Measurements from ENCODE around the gene C19orf85.

DNA sequence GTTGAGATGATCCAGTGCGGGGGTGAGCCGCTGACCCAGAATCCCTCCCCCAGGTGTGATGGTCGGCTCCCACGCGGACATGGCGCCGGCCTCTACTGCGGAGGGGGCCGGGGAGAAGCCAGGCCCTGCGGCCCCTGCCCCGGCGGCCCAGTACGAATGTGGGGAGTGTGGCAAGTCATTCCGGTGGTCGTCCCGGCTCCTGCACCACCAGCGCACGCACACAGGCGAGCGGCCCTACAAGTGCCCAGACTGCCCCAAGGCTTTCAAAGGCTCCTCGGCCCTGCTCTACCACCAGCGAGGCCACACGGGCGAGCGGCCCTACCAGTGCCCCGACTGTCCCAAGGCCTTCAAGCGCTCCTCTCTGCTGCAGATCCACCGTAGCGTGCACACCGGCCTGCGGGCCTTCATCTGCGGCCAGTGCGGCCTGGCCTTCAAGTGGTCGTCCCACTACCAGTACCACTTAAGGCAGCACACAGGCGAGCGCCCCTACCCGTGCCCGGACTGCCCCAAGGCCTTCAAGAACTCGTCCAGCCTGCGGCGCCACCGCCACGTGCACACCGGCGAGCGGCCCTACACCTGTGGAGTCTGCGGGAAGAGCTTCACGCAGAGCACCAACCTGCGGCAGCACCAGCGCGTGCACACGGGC lies 16.7 kb upstream of the C19orf85 start:
- no peak for TF ChIP-seq CTCF (IDR thresholded peaks at IDR 0.05; ENCODE audit: insufficient read depth, low read length)
- TF ChIP-seq POLR2AphosphoS5 (IDR thresholded peaks at IDR 0.05; ENCODE audit: low read depth): no peak
- TF ChIP-seq GABPA (IDR thresholded peaks at IDR 0.05; ENCODE audit: low read depth): no peak
- TF ChIP-seq REST (IDR thresholded peaks at IDR 0.05; ENCODE audit: insufficient replicate concordance, low read depth): no peak
- TF ChIP-seq SPI1 (IDR thresholded peaks at IDR 0.05; ENCODE audit: borderline replicate concordance, low read depth): no peak
